Non-pigmented ciliary epithelial cell (primary cell): Measurements from ENCODE around the gene PDGFC.
"Not testable (repeated sequence)": the region's sequence is repeated elsewhere in the genome, so short reads cannot be mapped to it uniquely, and the experiment has no call there.

ENCODE experiments used
- DNase-seq: peaks from one replicate; pipeline ENCODE4 v3.0.0-alpha.2; 2010; ENCODE audit warnings: low read depth

PDGFC gene

DNA sequence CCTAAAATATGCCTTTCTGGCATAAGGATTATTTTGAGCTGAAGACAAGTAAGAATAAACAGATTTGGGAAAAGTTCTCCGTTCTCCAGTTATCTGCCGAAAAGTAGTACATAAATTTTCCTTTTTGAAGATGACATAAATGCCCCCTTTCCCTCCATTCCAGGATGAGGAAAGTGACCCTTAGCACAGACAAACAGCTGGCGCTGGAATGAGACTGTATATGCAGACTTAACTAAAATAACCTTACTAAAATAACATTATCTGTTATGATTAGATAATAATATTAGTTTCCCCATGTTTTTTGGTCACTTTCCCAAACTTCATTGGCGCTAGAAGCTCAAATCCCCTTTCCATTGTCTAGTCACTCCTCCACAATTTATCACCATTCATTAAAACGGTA is 21.5 kb downstream of the PDGFC start:
- DNase-seq, result no peak

GRCh38 chr4:156949373-156949814 is 22.2 kb downstream of the PDGFC start:
- DNase-seq, result peak; percentile 67

- no peak for DNase-seq
These were observed 22.9 kb downstream of the PDGFC start for GRCh38 chr4:156948738-156949137.

GRCh38 chr4:156948133-156948532 is 23.5 kb downstream of the PDGFC start:
- no peak for DNase-seq

GRCh38 chr4:156946516-156947424 is 24.8 kb downstream of the PDGFC start:
- DNase-seq, result peak; percentile 98

DNA sequence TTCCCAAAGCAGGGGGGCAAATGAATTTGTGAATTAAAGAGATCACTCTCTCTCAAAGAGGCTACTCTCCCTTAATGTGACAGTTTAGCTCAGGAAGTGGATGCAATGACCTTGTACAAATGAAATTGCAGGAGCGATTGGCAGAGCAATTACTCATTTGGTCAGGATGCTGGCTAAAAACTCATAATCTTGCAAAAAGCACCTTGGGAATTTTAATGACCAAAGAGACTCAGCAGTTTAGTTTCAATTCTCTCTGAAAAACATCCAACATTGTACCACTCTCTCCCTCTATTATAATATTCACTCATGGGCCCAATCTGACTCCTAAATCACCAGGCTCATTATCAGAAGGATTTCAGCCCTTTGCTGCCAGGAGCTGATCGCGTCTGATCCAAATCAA is 26.1 kb downstream of the PDGFC start:
- DNase-seq, result no peak

DNA sequence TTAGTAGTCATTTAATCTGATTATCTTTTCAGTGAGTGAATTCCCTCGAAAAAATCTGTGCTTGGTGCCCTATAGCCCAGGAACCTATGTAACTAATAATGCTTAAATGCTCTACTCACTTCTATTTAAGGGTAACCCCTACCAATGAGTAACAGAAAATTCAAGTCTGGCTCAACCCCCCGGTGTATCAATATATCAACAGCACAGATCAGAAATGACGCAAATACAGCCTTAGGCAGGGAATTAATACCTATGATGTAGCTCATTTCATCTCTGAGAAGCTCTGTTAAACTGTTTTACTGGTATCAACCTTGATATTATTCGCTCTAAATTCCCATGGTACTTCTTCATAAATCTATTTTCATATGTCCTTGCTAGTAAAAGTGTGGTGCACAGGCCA is 28.6 kb downstream of the PDGFC start:
- no peak for DNase-seq

GRCh38 chr4:156941940-156942548 is 29.6 kb downstream of the PDGFC start:
- peak; percentile 95 for DNase-seq

- no peak for DNase-seq
These were observed 31.8 kb downstream of the PDGFC start for GRCh38 chr4:156939801-156940200.

- no peak for DNase-seq
These were observed 32.5 kb downstream of the PDGFC start for GRCh38 chr4:156939139-156939538.

DNA sequence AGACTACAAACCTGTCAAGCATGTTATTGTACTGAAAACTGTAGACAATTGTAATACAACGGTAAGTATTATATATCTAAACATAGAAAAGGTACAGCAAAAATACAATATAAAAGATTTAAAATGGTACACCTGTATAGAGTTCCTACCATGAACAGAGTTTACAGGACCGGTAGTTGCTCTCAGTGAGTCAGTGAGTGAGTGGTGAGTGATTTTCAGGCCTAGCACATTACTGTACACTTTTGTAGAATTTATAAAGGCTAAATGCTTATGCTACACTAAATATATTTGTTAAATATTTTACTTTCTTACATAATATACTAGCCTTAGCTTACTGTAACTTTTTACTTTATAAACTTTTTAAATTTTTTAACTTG is 37.4 kb downstream of the PDGFC start:
- no peak for DNase-seq

DNA sequence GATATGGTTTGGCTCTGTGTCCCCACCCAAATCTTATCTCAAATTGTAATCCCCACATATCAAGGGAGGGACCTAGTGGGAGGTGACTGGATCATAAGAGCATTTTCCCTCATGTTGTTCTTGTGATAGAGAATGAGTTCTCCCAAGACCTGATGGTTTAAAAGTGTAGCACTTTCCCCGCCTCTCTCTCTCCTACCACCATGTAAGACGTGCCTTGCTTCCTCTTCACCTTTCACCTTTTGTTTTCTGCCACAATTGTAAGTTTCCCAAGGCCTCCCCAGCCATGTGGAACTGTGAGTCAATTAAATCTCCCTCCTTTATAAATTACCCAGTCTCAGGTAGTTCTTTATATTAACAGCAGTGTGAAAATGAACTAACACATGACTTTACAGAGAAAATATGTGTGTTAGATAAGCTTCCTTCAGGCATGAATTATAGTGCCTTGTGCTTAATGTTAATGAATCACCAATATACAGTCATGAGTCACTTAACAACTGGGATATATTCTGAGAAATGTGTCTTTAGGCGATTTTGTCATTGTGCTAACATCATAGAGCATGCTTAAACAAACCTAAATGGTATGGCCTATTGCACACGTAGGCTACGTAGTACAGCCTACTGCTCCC is 37.9 kb downstream of the PDGFC start:
- DNase-seq, result peak; percentile 80

DNA sequence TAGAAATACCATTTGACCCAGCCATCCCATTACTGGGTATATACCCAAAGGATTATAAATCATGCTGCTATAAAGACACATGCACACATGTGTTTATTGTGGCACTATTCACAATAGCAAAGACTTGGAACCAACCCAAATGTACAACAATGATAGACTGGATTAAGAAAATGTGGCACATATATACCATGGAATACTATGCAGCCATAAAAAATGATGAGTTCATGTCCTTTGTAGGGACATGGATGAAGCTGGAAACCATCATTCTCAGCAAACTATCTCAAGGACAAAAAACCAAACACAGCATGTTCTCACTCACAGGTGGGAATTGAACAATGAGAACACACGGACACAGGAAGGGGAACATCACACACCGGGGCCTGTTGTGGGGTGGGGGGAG is 39.2 kb downstream of the PDGFC start:
- not testable (repeated sequence) for DNase-seq

DNA sequence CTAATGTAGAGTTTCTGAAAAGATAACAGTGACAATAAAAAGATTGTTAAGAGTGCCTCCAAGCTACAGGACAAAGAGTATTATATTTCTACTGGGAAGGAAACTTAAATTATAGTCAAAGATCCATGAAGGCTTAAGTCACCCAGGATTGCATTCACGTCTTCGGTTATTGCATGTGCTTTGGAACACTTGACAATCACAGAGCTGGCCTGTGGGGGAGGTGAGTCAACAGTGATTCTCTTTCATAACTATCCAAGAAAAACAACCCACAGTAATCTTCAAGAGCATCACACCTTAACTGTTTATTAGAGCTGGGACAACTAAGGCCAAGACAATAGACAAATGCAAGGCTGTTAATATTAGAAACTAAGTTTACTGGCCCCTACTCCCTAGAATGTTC is 40.3 kb downstream of the PDGFC start:
- peak; percentile 67 for DNase-seq

DNA sequence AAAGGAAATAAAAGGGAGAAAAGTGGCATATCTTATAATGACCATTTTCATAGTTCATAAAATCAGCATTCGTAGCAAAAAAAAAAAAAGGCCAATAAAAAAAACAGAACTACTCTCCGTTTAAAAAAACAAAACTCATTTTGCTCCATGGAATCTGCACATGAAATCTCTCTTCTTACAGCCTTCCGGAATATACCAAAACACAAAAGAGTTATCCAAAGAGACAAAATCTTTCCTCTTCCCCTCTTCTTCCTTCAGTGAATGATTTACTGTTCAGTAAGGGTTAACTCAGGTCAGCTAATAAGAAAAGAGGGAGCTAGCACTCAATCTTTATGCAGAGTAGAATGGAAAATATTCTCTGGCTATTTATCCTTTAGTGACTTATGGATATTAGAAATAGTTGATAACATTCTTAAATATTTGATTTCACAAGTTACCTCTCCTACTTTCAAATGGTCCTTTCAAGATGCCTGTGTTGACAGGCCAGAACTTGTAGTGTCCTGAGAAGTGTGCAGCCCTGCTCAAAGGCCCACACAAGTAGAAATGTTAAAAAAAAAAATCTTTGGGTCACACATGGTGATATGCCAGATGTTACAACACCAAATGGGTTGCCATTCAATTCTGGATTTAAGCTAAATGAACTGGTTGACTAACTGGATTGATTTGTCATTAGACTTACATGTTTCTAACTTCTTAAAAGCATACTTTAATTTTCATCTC is 42.1 kb downstream of the PDGFC start:
- no peak for DNase-seq

GRCh38 chr4:156924774-156925315 is 46.8 kb downstream of the PDGFC start:
- DNase-seq, result no peak

DNA sequence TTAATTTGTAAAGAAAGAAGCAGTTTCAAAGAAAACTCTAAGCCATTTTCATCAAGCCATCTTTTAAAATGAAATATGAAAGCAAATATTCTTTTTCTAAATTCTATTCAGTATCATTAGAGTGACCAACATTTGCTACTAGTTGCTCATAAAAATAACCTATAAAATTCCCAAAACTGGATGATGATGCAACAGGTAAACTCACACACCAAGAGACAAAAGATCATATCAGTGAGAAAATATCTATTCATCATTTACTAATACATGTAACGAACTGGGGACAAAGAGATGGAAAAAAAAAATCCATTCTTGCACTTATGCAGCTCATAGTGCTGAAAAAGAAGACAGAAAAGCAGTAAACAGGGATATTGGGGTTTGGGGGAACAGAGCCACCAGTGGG is 48.1 kb downstream of the PDGFC start:
- DNase-seq, result no peak

- no peak for DNase-seq
These were observed 56.4 kb downstream of the PDGFC start for GRCh38 chr4:156915221-156915620.

DNA sequence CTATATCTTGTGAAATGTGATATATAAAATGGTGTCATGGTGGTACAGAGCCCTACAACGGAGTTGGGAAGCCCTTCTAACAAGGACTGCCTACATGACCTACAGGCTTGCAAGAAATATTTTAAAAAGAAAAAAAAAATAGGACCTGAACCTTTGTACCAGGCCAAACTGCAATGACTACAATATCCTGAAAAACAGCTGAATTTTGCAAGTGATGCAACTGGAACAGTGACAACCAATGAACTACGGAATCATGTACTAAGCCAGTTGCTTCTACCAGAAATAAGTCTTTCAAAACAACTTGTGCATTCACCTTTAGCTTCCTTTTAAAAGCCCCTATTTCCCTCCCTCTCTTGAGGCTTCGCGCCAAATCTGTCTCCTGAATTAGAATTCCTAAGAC is 58.4 kb downstream of the PDGFC start:
- no peak for DNase-seq

DNA sequence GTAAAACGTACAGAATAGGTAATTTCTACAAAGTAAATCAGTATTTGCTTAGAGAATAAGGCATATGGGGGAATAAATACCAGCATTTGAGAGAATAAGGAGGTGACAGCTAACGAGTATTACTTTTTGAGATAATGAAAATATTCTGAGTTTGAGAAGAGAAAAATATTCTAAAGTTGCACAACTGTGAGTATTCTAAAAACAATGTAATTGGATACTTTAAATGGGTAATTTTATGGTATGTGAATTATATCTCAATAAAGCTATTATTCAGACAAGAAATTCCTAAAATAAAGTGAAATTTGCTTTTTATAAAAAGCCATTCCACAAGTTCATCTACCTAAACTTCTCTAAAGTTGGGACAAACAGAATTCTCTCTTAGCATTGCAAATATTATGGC is 62.6 kb downstream of the PDGFC start:
- DNase-seq, result no peak

DNA sequence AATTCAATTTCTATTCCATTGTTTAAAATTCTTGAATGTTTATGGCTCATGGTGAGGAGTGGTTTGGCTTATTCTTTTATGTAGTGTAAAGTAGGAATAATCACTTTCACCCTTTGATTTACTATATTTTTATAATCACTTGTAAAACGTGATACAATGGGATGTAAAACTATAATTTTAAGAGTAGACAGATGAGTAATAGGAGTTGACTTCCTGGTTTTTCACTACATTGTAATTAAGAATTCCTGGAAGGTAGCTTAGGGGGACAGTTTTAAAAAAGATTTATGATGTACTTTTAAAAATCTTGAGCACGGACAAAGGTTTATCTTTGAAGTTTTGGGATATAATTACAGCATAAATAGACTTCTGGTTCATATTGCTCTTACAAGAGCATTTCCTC is 65.3 kb downstream of the PDGFC start:
- DNase-seq, result no peak

- no peak for DNase-seq
These were observed 69.7 kb downstream of the PDGFC start for GRCh38 chr4:156901871-156902270.
